HEK293 (cell line): ENCODE results near the gene C1QTNF2.

Experiments used
- CTCF ChIA-PET: fragments of 350-600 bp; formaldehyde crosslinking; extraction: SDS; loops from one replicate; lab custom pipeline; 2021; ENCODE audit warnings: antibody characterized with exemption; lab: Yijun Ruan, JAX
- POLR2A ChIA-PET: fragments of 300-600 bp; formaldehyde crosslinking; extraction: SDS; loops from one replicate; lab custom pipeline; 2020; ENCODE audit warnings: antibody characterized with exemption, inconsistent platforms; lab: Yijun Ruan, JAX
- H3K27ac ChIP-seq: fragments of 200-500 bp; sonication (Bioruptor generic); 2 replicates; pipeline ENCODE4 v1.5.1; 2014; ENCODE audit warnings: low read depth, low read length, control low read depth, inconsistent platforms; ENCODE audit errors: extremely low read depth
- H3K36me3 ChIP-seq, 2 experiments: fragments of 200-500 bp in 1 of 2; sonication (Bioruptor generic) in 1 of 2; 1 replicate in 1 of 2; 2 replicates in 1 of 2; pipeline ENCODE4 v1.5.1; 2014 to 2017; ENCODE audit warnings: inconsistent platforms in 2 of 2, low read length in 2 of 2; ENCODE audit not compliant: control insufficient read depth in 2 of 2, insufficient read depth in 1 of 2
- H3K4me1 ChIP-seq: fragments of 200-500 bp; sonication (Bioruptor generic); 2 replicates; pipeline ENCODE4 v1.5.1; 2014; ENCODE audit warnings: mild to moderate bottlenecking, low read length, inconsistent platforms; ENCODE audit not compliant: control insufficient read depth, insufficient read depth
- H3K4me3 ChIP-seq: 2 replicates; pipeline ENCODE4 v1.5.1; 2011; ENCODE audit warnings: low read depth, mild to moderate bottlenecking, control low read depth, low read length, moderate library complexity
- H3K9me3 ChIP-seq: fragments of 200-500 bp; sonication (Bioruptor generic); 2 replicates; pipeline ENCODE4 v1.5.1; 2014; ENCODE audit warnings: low read depth, low read length, inconsistent platforms; ENCODE audit not compliant: control insufficient read depth, insufficient read depth
- BCL11B ChIP-seq: fragments of 450-650 bp; formaldehyde crosslinking; IDR thresholded peaks from 2 replicates; pipeline ENCODE4 v1.5.1; 2016; ENCODE audit warnings: low read depth, missing biosample characterization, missing genetic modification characterization
- GLIS2 ChIP-seq: fragments of 450-650 bp; formaldehyde crosslinking; IDR thresholded peaks from 2 replicates; pipeline ENCODE4 v1.5.1; 2016; ENCODE audit warnings: missing biosample characterization, missing genetic modification characterization
- KLF1 ChIP-seq: fragments of 450-650 bp; formaldehyde crosslinking; IDR thresholded peaks from 2 replicates; pipeline ENCODE4 v1.5.1; 2016; ENCODE audit warnings: missing biosample characterization, missing genetic modification characterization
- MEIS1 ChIP-seq: sonication (generic); formaldehyde crosslinking; IDR thresholded peaks from 2 replicates; pipeline ENCODE4 v1.8.1; 2022; ENCODE audit warnings: missing genetic modification reagents, mild to moderate bottlenecking, borderline replicate concordance
- SCRT1 ChIP-seq: fragments of 450-650 bp; formaldehyde crosslinking; IDR thresholded peaks from 2 replicates; pipeline ENCODE4 v1.5.1; 2016; ENCODE audit warnings: missing biosample characterization, missing genetic modification characterization, borderline replicate concordance
- SCRT2 ChIP-seq: fragments of 450-650 bp; formaldehyde crosslinking; IDR thresholded peaks from 2 replicates; pipeline ENCODE4 v1.5.1; 2016; ENCODE audit warnings: missing biosample characterization, missing genetic modification characterization
- ZBTB49 ChIP-seq: fragments of 450-650 bp; formaldehyde crosslinking; IDR thresholded peaks from 2 replicates; pipeline ENCODE4 v1.5.1; 2016; ENCODE audit warnings: missing biosample characterization, missing genetic modification characterization, low read depth
- ZEB2 ChIP-seq: fragments of 450-650 bp; formaldehyde crosslinking; IDR thresholded peaks from 2 replicates; pipeline ENCODE4 v1.5.1; 2016; ENCODE audit warnings: missing biosample characterization, missing genetic modification characterization
- ZNF114 ChIP-seq: fragments of 450-650 bp; formaldehyde crosslinking; IDR thresholded peaks from 2 replicates; pipeline ENCODE4 v1.5.0; 2017; ENCODE audit warnings: missing biosample characterization, missing genetic modification characterization
- ZNF157 ChIP-seq: fragments of 450-650 bp; formaldehyde crosslinking; IDR thresholded peaks from 2 replicates; pipeline ENCODE4 v1.5.1; 2016; ENCODE audit warnings: missing biosample characterization, missing genetic modification characterization
- ZNF169 ChIP-seq: fragments of 450-650 bp; formaldehyde crosslinking; IDR thresholded peaks from 2 replicates; pipeline ENCODE4 v1.5.1; 2016; ENCODE audit warnings: missing biosample characterization, missing genetic modification characterization
- ZNF221 ChIP-seq: fragments of 450-650 bp; formaldehyde crosslinking; IDR thresholded peaks from 2 replicates; pipeline ENCODE4 v1.5.1; 2017; ENCODE audit warnings: missing biosample characterization, missing genetic modification characterization, borderline replicate concordance
- ZNF239 ChIP-seq: fragments of 450-650 bp; formaldehyde crosslinking; IDR thresholded peaks from 2 replicates; pipeline ENCODE4 v1.5.1; 2016; ENCODE audit warnings: missing biosample characterization, missing genetic modification characterization
- ZNF280C ChIP-seq: fragments of 450-650 bp; formaldehyde crosslinking; IDR thresholded peaks from 2 replicates; pipeline ENCODE4 v1.5.1; 2016; ENCODE audit warnings: missing biosample characterization, missing genetic modification characterization
- ZNF37A ChIP-seq: fragments of 450-650 bp; IDR thresholded peaks from 2 replicates; pipeline ENCODE4 v1.5.1; 2018; ENCODE audit warnings: missing biosample characterization, missing genetic modification characterization
- ZNF529 ChIP-seq: fragments of 450-650 bp; formaldehyde crosslinking; IDR thresholded peaks from 2 replicates; pipeline ENCODE4 v1.5.1; 2017; ENCODE audit warnings: missing genetic modification characterization, missing biosample characterization; ENCODE audit not compliant: insufficient replicate concordance
- ZNF560 ChIP-seq: fragments of 450-650 bp; formaldehyde crosslinking; IDR thresholded peaks from 2 replicates; pipeline ENCODE4 v1.5.1; 2017; ENCODE audit warnings: missing biosample characterization, missing genetic modification characterization, borderline replicate concordance
- ZNF600 ChIP-seq: fragments of 450-650 bp; formaldehyde crosslinking; IDR thresholded peaks from 2 replicates; pipeline ENCODE4 v1.5.1; 2016; ENCODE audit warnings: missing biosample characterization, missing genetic modification characterization
- ZNF664 ChIP-seq: fragments of 450-650 bp; formaldehyde crosslinking; IDR thresholded peaks from 2 replicates; pipeline ENCODE4 v1.5.1; 2016; ENCODE audit warnings: missing biosample characterization, missing genetic modification characterization
- ZNF701 ChIP-seq: fragments of 450-650 bp; formaldehyde crosslinking; IDR thresholded peaks from 2 replicates; pipeline ENCODE4 v1.5.1; 2016; ENCODE audit warnings: missing biosample characterization, missing genetic modification characterization
- ZNF768 ChIP-seq: fragments of 450-650 bp; formaldehyde crosslinking; IDR thresholded peaks from 2 replicates; pipeline ENCODE4 v1.5.1; 2018; ENCODE audit warnings: missing biosample characterization, mild to moderate bottlenecking, missing genetic modification characterization
- ZNF843 ChIP-seq: fragments of 450-650 bp; formaldehyde crosslinking; IDR thresholded peaks from 2 replicates; pipeline ENCODE4 v1.5.1; 2016; ENCODE audit warnings: missing biosample characterization, missing genetic modification characterization
- TF ChIP-seq, protein P1 (sequence below): fragments of 450-650 bp; formaldehyde crosslinking; IDR thresholded peaks from 2 replicates; pipeline ENCODE4 v1.5.1; 2017; ENCODE audit warnings: missing biosample characterization, missing genetic modification characterization
- TF ChIP-seq, protein P2 (sequence below): fragments of 450-650 bp; formaldehyde crosslinking; IDR thresholded peaks from 2 replicates; pipeline ENCODE4 v1.5.1; 2016; ENCODE audit warnings: missing biosample characterization, missing genetic modification characterization

The C1QTNF2 gene

DNA sequence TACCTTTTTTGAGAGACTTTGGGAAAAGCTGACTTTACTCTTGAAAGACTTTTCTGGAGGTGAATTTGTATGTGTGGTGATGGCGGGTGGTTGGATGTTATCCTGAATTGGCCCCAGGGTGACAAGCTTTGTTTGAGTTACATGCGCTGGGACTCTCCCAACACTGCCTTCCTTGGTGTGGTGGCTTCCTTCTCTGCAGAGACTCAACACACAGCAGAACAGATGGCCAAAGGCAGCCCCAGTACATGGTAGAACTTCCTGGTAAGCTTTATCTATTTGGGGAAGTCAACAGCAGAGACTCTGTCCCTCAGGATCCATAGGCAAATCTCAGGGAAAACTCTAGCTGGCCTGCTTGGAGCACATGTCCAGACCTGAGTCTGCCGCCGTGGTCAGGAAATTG lies 18.1 kb downstream of the C1QTNF2 start:
- no peak overlapping the region for H3K27ac ChIP-seq
- no peaks in the 10 kb centered on the region for H3K9me3 ChIP-seq
- ChIA-PET POLR2A (no interaction called here), CTCF (interaction anchor here (1.0 to 1.1 kb wide), 2 partner anchors 39 to 272 kb away, joined by 3 read pairs; no protein-coding TSS in a partner anchor)
- no peaks in the 10 kb centered on the region for H3K36me3 ChIP-seq
- H3K4me1 ChIP-seq = no peaks in the 10 kb centered on the region
- TF ChIP-seq ZEB2 (tag by site-specific recombination) = no peak
- TF ChIP-seq, protein P1, sequence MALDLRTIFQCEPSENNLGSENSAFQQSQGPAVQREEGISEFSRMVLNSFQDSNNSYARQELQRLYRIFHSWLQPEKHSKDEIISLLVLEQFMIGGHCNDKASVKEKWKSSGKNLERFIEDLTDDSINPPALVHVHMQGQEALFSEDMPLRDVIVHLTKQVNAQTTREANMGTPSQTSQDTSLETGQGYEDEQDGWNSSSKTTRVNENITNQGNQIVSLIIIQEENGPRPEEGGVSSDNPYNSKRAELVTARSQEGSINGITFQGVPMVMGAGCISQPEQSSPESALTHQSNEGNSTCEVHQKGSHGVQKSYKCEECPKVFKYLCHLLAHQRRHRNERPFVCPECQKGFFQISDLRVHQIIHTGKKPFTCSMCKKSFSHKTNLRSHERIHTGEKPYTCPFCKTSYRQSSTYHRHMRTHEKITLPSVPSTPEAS (tag by site-specific recombination) = no peak
- TF ChIP-seq ZNF280C = no peak
- no peak for TF ChIP-seq ZNF843 (tag by site-specific recombination)
- TF ChIP-seq ZNF221 = no peak
- TF ChIP-seq SCRT1 (tag by site-specific recombination) = no peak
- H3K4me3 ChIP-seq = no peak overlapping the region

DNA sequence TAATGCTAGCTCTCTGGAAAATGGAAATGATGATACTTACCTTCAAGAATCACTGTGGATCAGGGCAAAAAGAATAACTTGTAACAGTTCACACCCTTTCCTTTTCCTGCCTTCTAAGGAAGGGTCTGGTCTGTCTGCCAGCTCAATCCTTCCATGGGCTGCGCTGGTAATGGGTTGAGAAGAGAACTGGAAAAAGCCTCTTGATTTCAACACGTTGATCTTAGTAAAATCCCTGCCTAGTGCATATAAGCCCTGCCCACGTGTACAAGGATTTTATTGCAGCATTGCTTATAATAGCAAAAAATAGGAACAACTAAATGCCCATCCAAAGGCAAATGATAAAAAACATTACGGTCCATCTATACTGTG lies 20.5 kb downstream of the C1QTNF2 start:
- Histone ChIP-seq H3K4me1 (no peaks in the 10 kb centered on the region), H3K36me3 (no peaks in the 10 kb centered on the region), H3K9me3 (no peaks in the 10 kb centered on the region), H3K27ac (no peak overlapping the region), H3K4me3 (no peak overlapping the region)
- ChIA-PET CTCF (interaction anchor here (0.7 kb wide), 2 partner anchors 244 to 705 kb away, joined by 3 to 6 read pairs; no protein-coding TSS in a partner anchor), POLR2A (no interaction called here)
- no peak for TF ChIP-seq BCL11B (tag by site-specific recombination)
- no peak for TF ChIP-seq ZNF768 (tag by site-specific recombination)
- no peak for TF ChIP-seq ZNF529 (tag by site-specific recombination)
- TF ChIP-seq ZNF239 (tag by site-specific recombination) = no peak
- no peak for TF ChIP-seq MEIS1 (CRISPR knock-in tag)
- no peak for TF ChIP-seq ZNF114 (tag by site-specific recombination)
- TF ChIP-seq ZNF37A (tag by site-specific recombination) = no peak
- TF ChIP-seq ZNF600 (tag by site-specific recombination) = no peak
- TF ChIP-seq ZNF701 (tag by site-specific recombination) = no peak

DNA sequence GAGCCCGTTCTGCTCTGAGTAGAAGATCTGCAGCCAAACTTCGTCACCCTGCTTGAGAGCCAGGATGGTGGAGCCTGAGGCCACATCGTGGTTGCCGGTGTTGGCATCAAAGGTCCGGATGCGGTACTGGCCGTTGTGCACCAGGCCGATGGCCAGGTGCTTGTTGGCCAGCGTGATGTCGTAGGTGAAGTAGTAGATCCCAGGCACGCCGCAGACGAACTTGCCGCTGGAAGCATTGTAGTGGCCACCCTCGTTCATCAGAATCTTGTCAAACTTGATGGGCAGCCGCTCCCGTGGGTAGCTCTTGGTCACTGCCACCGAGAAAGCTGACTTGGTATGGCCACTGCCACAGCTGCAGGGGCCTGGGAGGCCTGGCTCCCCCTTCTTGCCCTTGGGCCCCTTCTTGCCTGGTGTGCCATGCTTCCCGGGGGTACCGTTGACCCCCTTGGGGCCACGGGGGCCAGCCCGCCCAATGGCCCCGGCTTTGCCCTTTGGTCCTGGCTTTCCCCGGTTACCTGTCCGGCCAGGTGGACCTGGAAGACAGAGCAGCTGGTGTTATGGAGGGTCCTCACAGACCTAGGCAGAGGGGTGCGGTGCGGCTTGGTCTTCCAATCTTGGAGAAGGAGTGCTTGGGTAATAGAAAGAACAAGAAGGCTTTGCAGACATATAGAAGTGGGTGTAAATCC lies 21.0 kb downstream of the C1QTNF2 start:
- Histone ChIP-seq H3K9me3 (no peaks in the 10 kb centered on the region), H3K4me1 (no peaks in the 10 kb centered on the region), H3K4me3 (no peak overlapping the region), H3K27ac (no peak overlapping the region), H3K36me3 (no peaks in the 10 kb centered on the region)
- ChIA-PET POLR2A (no interaction called here), CTCF (interaction anchor here (0.7 kb wide), 1 partner anchor 243 kb away, joined by 6 read pairs; no protein-coding TSS in a partner anchor)
- TF ChIP-seq ZNF169 = no peak
- no peak for TF ChIP-seq ZNF664 (tag by site-specific recombination)
- no peak for TF ChIP-seq ZNF560 (tag by site-specific recombination)
- TF ChIP-seq ZNF157 (tag by site-specific recombination) = no peak
- TF ChIP-seq ZBTB49 (tag by site-specific recombination) = no peak
- TF ChIP-seq GLIS2 = no peak
- TF ChIP-seq SCRT2 = no peak
- TF ChIP-seq, protein P2, sequence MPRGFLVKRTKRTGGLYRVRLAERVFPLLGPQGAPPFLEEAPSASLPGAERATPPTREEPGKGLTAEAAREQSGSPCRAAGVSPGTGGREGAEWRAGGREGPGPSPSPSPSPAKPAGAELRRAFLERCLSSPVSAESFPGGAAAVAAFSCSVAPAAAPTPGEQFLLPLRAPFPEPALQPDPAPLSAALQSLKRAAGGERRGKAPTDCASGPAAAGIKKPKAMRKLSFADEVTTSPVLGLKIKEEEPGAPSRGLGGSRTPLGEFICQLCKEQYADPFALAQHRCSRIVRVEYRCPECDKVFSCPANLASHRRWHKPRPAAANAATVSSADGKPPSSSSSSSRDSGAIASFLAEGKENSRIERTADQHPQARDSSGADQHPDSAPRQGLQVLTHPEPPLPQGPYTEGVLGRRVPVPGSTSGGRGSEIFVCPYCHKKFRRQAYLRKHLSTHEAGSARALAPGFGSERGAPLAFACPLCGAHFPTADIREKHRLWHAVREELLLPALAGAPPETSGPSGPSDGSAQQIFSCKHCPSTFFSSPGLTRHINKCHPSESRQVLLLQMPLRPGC (tag by site-specific recombination) = no peak
- no peak for TF ChIP-seq KLF1 (tag by site-specific recombination)
